DMS 273 (cell line): ENCODE results near the gene ITLN2.
"Not testable (repeated sequence)": the region's sequence is repeated elsewhere in the genome, so short reads cannot be mapped to it uniquely, and the experiment has no call there.

Experiments
- DNase-seq: peaks from one replicate; lab custom pipeline; 2025; ENCODE audit not compliant: unreplicated experiment; lab: John Stamatoyannopoulos, UW

Gene ITLN2

GRCh38 chr1:160956966-160957365, 2.4 kb upstream of the ITLN2 start:
- no peak for DNase-seq

DNA sequence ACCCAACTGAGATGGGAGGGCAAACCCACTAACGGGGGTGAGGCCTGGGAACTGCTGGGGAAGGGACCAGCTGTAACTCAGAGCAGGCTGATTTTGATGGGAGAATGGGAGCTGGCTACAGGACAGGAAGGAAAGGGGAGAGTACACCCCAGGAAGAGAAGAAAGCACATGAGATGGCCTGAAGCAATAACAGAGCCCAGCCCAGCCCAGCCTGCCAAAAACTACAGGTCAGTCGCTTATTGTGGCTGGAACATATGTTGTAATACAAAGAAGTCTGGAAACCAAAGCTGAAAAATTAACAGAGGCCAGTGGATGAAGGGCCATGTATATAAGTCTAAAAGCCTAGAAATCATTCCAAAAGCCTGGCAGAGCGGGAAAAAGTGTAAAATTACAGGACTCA, 1.6 kb downstream of the ITLN2 start:
- no peak for DNase-seq

GRCh38 chr1:160952129-160952510, 2.5 kb downstream of the ITLN2 start:
- DNase-seq = no peak

- peak; percentile 74 for DNase-seq
Measured at GRCh38 chr1:160951443-160952128, 3.0 kb downstream of the ITLN2 start.

DNA sequence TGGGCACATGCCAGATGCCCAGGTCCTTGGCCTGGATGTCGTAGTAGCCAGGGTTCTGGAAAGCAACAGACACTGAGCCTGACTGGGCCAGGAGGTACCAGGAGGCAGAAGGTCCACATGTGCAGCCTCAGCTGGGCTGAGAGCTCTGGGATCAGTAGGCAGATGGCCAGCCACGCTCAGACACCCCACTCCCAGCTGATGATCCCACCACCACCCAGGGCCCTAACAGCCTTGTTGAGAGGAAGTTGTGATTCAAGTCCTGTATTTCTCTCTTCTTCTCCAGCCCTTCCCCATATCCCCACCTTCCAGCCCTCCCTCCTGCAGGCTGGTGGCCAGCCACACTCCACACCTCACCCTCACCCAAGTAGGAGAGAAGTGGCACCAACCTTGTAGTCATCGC, 4.0 kb downstream of the ITLN2 start:
- no peak for DNase-seq

DNA sequence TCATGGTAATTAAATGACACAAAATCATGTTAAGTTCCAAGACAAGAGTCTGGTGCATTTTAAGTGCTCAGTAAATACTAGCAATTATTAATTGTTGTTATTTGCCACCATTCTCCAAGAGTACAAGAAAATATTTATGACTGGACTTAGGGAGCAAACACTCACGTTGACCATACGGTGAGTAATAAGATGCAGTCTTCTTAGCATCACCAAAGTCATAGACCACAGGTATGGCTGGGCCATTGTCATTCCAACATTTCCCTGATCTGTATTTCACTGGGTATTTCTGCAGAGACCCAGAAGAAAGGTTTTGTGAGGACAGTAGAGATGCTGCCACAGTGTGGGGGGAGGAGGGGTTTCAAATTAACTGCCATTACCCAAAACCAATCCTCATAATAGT, 4.7 kb downstream of the ITLN2 start:
- no peak for DNase-seq

- DNase-seq = not testable (repeated sequence)
Measured at GRCh38 chr1:160949216-160949880, 5.3 kb downstream of the ITLN2 start.

GRCh38 chr1:160947174-160947759, 7.3 kb downstream of the ITLN2 start:
- DNase-seq = not testable (repeated sequence)

DNA sequence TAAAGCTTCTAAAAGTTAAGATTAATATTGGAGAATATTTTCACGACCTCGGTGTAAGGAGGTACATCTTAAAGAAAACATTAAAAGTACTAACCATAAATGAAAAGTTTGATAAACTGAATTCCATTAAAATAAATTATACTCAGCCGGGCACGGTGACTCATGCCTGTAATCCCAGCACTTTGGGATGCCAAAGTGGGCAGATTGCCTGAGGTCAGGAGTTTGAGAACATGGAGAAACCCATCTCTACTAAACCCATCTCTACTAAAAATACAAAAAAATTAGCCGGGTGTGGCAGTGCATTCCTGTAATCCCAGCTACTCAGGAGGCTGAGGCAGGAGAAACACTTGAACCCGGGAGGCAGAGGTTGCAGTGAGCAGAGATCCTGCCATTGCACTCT, 8.7 kb downstream of the ITLN2 start:
- DNase-seq = not testable (repeated sequence)

DNA sequence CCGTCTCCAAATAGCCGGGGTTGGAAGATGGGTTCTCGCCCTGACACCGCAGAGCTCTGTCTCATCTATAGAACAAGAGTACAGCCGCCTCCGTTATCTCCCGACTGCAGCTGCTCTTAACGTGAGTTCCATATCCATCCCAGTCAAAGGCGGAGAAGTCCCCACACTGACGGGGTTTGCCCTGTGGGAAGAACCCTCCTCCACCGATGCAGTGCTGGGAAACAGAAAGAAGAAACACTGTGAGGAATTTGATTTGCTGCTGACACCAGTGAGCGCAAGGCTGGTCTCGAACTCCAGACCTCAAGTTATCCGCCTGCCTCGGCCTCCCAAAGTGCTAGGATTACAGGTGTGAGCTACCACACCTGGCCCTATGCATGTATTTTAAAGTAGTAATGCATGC, 9.5 kb downstream of the ITLN2 start:
- DNase-seq = no peak

DNA sequence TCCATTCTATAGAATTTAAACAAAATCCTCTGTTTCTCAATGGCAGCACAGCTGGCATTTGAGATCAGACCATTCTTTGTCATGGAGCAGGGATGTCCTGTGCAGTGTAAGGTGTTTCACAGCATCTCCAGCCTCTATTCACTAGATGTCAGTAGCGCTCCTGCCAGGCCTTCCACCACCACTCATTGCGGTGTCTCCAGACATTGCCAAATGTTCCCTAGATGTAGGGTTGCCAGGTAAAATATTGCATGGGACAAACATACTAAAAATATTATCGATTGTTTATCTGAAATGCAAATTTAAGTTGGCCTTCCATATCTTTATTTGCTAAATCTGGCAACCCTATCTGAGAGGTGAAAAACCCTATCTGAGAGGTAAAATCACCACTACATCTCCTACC, 11.7 kb downstream of the ITLN2 start:
- DNase-seq = peak; percentile 23

DNA sequence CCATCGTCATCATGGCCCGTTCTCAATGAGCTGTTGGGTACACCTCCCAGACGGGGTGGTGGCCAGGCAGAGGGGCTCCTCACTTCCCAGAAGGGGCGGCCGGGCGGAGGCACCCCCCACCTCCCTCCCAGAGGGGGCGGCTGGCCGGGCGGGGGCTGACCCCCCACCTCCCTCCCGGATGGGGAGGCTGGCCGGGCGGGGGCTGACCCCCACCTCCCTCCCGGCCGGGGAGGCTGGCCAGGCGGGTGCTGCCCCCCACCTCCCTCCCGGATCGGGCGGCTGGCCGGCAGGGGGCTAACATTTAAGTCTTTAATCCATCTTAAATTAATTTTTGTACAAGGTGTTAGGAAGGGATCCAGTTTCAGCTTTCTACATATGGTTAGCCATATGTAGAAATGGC, 17.9 kb downstream of the ITLN2 start:
- not testable (repeated sequence) for DNase-seq

GRCh38 chr1:160935527-160936258, 18.9 kb downstream of the ITLN2 start:
- DNase-seq = no peak

GRCh38 chr1:160933305-160933704, 21.3 kb downstream of the ITLN2 start:
- DNase-seq = not testable (repeated sequence)

GRCh38 chr1:160925652-160926244, 28.9 kb downstream of the ITLN2 start:
- peak; percentile 77 for DNase-seq

- no peak for DNase-seq
Measured at GRCh38 chr1:160924791-160925651, 29.6 kb downstream of the ITLN2 start.

DNA sequence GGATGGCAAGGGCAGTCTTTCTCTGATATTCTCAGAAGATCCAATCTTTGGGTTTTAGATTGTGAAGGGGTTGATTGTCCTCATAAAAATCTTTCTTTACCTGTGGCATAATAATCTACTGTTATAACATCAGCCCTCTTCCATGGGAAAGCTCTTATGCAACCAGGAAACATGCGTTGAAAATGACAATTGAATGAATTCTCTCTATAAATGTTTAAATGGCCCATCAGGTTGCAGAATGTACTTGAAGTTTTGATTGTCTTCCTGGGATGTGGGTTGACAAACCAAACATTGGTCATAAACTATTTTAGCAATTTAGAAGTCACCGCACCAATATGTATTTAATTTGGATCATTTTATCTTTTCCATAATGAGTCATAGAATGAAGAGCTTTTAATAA, 37.9 kb downstream of the ITLN2 start:
- no peak for DNase-seq

DNA sequence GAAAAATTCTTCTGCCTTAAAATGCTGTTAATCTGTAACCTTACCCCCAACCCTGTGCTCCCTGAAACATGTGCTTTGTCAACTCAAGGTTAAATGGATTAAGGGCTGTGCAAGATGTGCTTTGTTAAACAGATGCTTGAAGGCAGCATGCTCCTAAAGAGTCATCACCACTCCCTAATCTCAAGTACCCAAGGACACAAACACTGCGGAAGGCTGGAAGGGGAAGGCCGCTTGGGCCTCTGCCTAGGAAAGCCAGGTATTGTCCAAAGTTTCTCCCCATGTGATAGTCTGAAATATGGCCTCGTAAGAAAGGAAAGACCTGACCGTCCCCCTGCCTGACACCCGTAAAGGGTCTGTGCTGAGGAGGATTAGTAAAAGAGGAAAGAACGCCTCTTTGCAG, 41.4 kb downstream of the ITLN2 start:
- not testable (repeated sequence) for DNase-seq

- DNase-seq = no peak
Measured at GRCh38 chr1:160911925-160912324, 42.7 kb downstream of the ITLN2 start.

DNA sequence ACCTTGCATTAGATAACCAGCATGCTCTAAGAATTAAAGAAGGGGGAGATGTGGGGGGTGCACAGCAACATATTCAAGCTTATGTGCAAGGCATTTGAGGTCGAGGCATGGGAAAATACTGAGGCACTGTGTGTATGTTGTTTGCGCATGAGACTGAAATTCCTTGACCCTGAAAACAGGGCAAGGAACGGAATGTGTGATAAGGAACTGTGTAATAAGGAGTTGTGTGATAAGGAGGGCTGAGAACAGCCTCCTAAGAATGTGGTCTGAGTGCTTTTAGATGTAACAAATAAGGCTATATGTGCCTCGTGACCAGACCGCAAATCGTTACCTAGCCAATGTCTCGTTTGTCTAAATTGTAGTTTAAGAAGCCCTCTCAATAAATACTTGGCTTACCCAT, 43.2 kb downstream of the ITLN2 start:
- no peak for DNase-seq
